HUDEP-2 (cell line): ENCODE measurements around the gene PAXIP1.
A peak's percentile ranks its signal among the peaks of the same experiment; 100 is the strongest.
"Not testable (repeated sequence)": the region's sequence is repeated elsewhere in the genome, so short reads cannot be mapped to it uniquely, and the experiment has no call there.

Experiments used
- DNase-seq, 76 experiments: peaks; one replicate each; lab custom pipeline; 2025; ENCODE audit not compliant: unreplicated experiment in 76 of 76; lab: John Stamatoyannopoulos, UW

The PAXIP1 gene

GRCh38 chr7:155003092-155003375, at the start of gene PAXIP1:
Gene PAXIP1, minus strand, starts transcription at chr7:155003124. Its CDS starts 195 bp downstream, at chr7:155002929.
- DNase-seq = peak in 35 of 76 experiments; percentile 16 to 85 (median 65)

- no peak for DNase-seq
Measured at GRCh38 chr7:155051355-155051754, 48.4 kb upstream of the PAXIP1 start.

DNA sequence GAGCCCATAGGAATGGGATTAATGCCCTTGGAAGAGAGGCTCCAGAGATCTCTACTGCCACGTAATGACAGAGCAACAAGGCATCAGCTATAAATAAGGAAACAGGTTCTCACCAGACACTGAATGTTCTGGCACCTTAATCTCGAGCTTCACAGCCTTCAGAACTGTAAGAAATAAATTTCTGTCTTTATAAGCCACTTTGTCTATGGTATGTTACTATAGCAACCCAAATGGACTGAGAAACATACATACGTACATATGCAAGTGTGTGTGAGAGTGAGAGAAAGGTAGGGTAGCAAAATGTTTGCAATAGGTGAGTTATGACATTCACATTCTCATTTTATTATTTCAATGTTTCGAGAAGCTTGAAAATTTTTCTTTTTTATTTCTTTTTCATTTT, 45.1 kb upstream of the PAXIP1 start:
- DNase-seq = no peak

DNA sequence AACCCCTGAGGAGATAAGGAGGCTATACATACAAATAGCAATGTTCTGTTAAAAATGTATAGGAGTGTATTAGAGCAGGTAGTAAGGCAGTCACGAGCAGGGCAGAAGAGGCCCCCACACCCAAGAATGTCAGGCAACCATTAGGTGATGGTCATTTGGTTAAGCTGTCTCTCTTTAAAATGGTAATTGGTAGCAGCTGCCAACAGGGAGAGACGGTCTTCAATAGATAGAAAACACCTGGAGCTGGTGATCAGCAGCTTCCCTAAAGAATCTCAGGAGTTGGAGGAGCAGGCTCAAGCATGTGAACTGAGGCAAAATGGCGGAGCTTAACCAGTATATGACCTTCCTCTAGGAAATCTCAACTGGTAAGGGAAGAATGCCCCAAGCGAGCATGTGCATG, 40.8 kb upstream of the PAXIP1 start:
- DNase-seq = no peak

GRCh38 chr7:155038335-155038734, 35.4 kb upstream of the PAXIP1 start:
- DNase-seq = no peak

- not testable (repeated sequence) for DNase-seq
Measured at GRCh38 chr7:155034495-155034894, 31.6 kb upstream of the PAXIP1 start.

- no peak for DNase-seq
Measured at GRCh38 chr7:155032978-155033377, 30.1 kb upstream of the PAXIP1 start.

DNA sequence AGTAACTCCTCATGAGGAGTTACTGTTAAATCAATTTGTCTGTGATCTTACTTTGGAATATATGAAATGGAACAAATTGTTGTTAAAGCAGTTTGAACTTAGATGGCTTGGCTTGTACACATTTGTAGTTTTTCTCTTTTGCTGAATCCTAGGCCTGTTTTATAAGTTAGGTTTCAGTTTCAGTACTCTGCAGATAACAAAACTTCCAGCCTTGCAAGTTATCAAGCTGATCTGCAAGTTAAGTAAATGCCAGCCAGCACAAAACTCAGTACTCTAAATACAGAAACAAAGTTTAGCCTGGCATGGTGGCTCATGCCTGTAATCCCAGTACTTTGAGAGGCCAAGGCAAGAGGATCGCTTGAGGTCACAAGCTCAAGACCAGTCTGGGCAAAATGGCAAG, 25.0 kb upstream of the PAXIP1 start:
- DNase-seq = no peak

DNA sequence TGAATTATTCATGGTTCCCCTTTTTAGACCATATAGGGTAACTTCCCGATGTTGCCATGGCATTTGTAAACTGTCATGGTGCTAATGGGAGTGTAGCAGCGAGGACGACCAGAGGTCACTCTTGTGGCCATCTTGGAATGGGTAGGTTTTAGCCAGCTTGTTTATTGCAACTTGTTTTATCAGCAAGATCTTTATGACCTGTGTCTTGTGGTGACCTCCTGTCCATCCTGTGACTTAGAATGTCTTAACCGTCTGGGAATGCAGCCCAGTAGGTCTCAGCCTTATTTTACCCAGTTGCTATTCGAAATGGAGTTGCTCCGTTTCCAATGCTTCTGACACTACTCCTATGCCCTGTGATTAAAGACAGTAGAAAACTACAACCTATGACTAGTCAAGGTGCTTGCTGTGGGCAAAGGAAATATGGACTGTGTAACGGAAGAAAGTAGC, 18.8 kb upstream of the PAXIP1 start:
- no peak for DNase-seq

DNA sequence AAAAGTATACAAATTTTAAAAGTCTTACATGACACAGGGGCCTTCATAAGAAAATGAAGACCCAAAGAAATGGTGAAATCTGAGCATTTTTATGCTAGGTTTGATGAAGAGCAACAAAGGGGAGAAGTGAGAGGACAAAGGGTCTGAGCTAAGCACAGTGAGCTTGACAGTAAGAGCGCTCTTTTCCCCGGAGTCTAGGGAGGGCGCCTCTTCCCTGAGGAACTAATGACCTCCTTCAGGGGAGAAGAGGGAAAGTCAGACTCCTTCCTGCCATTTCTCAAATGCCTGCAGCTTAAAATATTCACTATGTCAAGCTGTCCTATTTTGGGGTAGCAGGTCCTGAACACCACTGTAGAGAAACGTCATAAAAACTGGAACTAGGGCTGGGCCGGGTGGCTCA, 18.1 kb upstream of the PAXIP1 start:
- no peak for DNase-seq

DNA sequence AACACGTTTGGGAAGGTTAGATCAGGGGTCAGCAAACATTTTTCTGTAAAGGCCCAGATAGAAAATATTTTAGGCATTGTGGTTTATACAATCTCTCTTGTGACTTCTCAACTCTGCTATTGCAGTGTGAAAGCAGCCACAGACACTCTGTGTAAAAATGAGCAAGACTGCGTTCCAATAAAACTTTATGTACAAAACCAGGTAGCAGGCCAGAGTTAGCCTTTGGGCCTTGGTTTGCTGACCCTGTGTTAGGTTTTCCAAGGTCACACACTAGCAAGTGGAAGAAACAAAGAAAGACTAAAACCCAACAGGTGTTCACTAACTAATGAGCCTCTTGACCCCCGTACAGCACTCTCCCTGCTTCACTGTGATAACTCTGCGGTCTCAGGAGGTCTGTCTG, 14.9 kb upstream of the PAXIP1 start:
- no peak for DNase-seq

DNA sequence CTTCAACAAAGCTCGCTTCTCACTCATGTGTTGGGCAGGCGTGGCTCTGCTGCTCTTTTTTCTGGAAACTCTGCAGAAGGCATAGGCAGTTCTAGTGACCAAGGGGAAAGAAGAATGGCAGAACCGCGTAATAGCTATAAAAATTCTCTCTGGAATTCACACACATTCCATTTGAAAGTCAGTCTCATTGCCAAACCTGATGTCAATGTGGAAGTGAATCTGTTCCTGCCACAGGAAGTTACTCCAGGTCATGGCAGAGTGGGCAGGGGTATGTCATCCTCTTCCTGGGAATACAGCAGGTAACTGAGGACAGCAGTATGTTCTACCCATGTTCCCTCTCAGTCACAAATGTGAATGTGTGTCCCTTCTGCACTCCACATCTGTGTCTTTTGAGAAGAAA, 8.2 kb upstream of the PAXIP1 start:
- no peak for DNase-seq

DNA sequence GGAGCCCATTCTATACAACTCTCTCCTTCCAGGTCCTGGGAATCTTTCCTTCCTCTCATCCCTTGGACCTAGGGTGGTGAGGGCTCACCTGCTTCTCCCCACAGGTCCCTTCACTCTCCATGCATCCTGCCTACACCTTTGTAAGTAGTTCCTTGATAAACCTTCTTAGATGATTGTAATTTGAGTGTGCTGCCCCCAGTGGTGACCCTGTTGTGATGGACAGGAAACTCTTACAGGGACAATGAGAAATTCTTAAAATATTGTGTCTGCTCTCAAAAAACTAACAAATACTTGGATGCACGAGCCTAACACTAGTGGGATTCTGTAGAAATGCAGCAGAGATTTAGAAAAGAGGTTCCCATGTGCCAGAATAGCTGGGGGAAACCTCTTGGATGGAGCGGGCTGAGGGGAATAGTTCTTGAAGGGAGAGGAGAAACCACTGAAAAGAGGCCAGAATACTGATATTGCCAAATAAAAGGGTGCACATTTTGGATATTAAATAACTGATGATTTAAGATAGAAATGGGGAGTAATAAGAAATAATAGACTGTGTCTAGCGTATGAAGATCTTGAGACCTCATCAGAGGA, 6.7 kb upstream of the PAXIP1 start:
- peak in 8 of 76 experiments; percentile 4 to 16 (median 8) for DNase-seq

GRCh38 chr7:155007947-155008346, 5.0 kb upstream of the PAXIP1 start:
- peak in 16 of 76 experiments; percentile 1 to 38 (median 14) for DNase-seq

DNA sequence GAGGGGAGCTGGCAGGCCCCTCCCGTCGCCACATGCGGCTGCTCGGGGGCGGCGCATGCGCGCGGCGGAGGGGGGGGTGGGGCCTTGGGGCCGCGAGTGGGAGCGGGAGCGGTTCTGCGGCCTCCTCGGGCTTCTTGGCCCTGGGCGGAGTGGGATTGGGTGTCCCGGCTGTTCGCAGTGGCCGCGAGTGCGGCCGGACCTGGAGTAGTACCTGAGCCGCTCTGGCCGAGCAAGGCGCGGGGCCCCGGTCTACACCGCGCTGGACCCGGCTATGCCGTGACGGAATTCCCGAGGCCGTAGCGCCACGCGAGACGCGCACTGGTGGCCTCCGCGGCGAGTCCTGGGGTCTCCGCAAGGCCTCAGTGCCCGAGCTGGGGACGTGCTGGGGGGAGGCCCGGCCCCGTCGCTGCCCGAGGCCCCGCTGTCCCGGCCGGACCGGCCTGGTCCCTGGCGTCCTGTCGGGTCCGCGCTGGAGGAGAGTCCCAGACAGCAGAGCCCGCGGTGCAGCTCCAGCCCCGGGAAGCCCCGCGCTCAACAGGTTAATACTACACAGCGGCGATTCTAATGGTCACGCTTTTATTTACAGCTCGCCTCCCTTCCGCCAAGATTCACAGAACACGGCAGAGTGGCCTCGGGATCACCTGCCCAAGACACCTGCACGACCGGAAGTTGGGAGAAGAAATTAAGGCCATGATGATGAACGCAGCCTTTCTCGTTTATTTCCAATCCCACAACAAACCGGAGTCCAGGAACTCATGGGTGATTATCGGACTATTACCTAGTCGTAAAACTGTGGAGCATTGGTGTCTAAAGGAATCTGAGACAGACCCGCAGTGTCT, 671 bp upstream of the PAXIP1 start:
- DNase-seq = peak in 72 of 76 experiments; percentile 10 to 88 (median 71)

DNA sequence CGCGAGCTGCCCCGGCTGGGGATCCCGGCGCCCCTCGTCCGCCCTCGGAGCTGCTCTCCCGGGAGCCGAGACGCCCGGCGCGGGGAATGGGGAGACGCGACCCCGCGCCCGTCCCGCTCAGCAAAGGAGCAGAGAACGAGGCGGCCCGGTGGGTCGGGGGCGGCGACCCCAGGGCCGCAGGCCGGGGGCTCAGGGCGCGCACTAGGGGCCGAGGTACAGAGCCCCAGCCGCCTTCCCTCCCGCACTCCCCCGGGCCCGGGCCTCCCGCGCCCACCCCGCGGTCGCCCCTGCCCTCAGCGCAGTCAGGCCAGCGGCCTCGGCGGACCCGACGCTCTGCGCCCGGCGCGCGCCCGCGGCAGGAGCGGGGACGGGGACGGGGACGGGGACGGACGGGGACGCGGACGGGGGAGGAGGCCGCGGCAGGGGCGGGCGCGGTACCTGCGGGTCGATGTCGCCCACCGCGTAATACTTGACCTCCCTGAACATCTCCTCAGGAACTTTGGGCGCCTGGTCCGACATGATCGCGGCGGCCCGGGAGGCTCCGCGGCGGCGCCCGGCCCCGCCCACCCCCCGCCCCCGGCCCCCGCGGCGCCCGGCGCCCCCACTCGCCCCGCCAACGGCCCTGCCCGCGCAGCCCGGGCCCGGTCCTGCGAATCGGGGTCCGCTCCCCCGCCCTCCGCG, 373 bp downstream of the PAXIP1 start:
- peak in 20 of 76 experiments; percentile 25 to 59 (median 45) for DNase-seq

- peak in 14 of 76 experiments; percentile 1 to 27 (median 16) for DNase-seq
Measured at GRCh38 chr7:155001756-155002410, 1.0 kb downstream of the PAXIP1 start.

GRCh38 chr7:155000795-155001194, 2.1 kb downstream of the PAXIP1 start:
- DNase-seq = no peak

- DNase-seq = no peak
Measured at GRCh38 chr7:154998481-154998880, 4.4 kb downstream of the PAXIP1 start.

DNA sequence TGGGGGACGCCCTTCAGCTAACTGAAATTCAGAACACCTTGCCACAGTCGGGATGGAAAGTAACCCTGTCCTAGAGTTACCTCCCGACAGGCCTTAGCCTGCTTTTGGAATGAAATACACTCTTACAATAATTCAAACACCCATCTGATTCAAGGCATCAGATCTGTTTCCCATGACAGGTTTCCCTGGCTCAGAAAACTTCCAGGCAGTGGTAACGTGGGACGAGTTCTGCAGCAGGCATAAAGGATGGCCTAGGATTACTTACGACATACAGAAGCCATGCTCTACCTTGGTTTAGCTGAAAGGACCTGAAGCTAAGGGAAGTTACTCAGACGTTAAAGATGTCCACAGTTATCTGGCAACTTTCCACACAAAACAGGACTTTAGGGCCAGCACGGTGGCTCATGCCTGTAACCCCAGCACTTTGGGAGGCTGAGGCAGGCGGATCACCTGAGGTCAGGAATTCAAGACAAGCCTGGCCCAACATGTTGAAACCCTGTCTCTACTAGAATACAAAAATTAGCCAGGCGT, 5.0 kb downstream of the PAXIP1 start:
- no peak for DNase-seq

DNA sequence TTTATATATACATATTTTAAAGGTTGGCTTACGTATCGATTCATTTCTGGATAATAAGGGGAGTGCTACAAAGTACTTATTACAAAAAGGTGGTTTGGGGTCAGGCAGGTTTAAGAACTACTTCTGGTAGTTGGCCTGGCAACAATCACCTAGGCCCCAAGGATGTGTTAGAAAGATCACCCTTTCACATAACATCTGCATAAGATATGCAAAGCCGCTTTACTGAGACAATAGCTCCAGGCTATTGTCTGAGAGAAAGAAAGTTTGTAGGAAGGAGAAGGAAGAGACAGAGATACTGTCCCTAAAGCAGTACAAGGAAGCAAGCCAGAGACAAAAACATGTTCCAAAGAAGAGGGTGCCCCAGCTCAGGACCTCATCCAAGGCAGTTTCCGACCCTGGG, 6.2 kb downstream of the PAXIP1 start:
- DNase-seq = no peak
